OCI-LY7 (cell line): Measurements from ENCODE around the gene FUBP3. TPM values are rescaled to one million over a fixed set of nuclear protein-coding genes. Genes with fewer than 3 reads are reported as not detected.
A peak's percentile ranks its signal among the peaks of the same experiment; 100 is the strongest.

Source experiments
- BruUV-seq: library from RNA; stranded (reverse); fragments of 400-500 nt; replicated peaks from 2 replicates; lab custom pipeline; 2021; lab: Mats Ljungman, UMichigan
- CTCF ChIA-PET: fragments of 300-600 bp; sonication (Branson Sonifier 250); formaldehyde crosslinking; loops from one replicate; lab custom pipeline; 2022; ENCODE audit warnings: antibody characterized with exemption; ENCODE audit not compliant: unreplicated experiment; lab: Charles Lee
- POLR2A ChIA-PET: fragments of 300-600 bp; sonication (Branson Sonifier 250); formaldehyde crosslinking; loops from one replicate; lab custom pipeline; 2022; ENCODE audit warnings: antibody characterized with exemption; lab: Charles Lee
- DNase-seq: peaks from one replicate; pipeline ENCODE4 v3.0.0-alpha.2; 2015; ENCODE audit warnings: low spot score
- H2AFZ ChIP-seq: fragments of 200-600 bp; sonication (generic), shearing (Covaris generic); 2 replicates; pipeline ENCODE4 v1.6.1; 2014; ENCODE audit warnings: mild to moderate bottlenecking, antibody characterized with exemption, low read length, moderate library complexity
- H3K27ac ChIP-seq: fragments of 200-600 bp; sonication (generic); 2 replicates; pipeline ENCODE4 v1.5.1; 2014; ENCODE audit warnings: mixed run types, low read depth, mild to moderate bottlenecking, moderate library complexity, low read length, inconsistent platforms; ENCODE audit not compliant: poor library complexity, severe bottlenecking
- H3K36me3 ChIP-seq: fragments of 200-600 bp; sonication (generic); 2 replicates; pipeline ENCODE4 v1.6.1; 2014; ENCODE audit warnings: mild to moderate bottlenecking, antibody characterized with exemption, low read length, moderate library complexity, mixed read lengths; ENCODE audit not compliant: insufficient read depth
- H3K4me1 ChIP-seq: fragments of 200-600 bp; sonication (generic); 2 replicates; pipeline ENCODE4 v1.5.1; 2014; ENCODE audit warnings: mild to moderate bottlenecking, low read length; ENCODE audit not compliant: insufficient read depth, poor library complexity, severe bottlenecking
- H3K4me2 ChIP-seq: fragments of 200-600 bp; sonication (generic); 2 replicates; pipeline ENCODE4 v1.6.1; 2014; ENCODE audit warnings: mild to moderate bottlenecking, low read length
- H3K4me3 ChIP-seq: fragments of 200-600 bp; sonication (generic); 2 replicates; pipeline ENCODE4 v1.5.1; 2014; ENCODE audit warnings: mild to moderate bottlenecking, low read depth, low read length; ENCODE audit not compliant: poor library complexity, severe bottlenecking
- H3K79me2 ChIP-seq: fragments of 200-600 bp; sonication (generic); 2 replicates; pipeline ENCODE4 v1.6.1; 2016; ENCODE audit warnings: low read depth, mild to moderate bottlenecking, low read length, moderate library complexity, mixed read lengths; ENCODE audit not compliant: insufficient read depth
- H3K9me2 ChIP-seq: fragments of 200-600 bp; sonication (generic); 2 replicates; pipeline ENCODE4 v1.6.1; 2016; ENCODE audit warnings: mild to moderate bottlenecking, low read length, mixed read lengths; ENCODE audit not compliant: insufficient read depth
- H3K9me3 ChIP-seq: fragments of 200-600 bp; sonication (generic); 2 replicates; pipeline ENCODE4 v1.6.1; 2014; ENCODE audit warnings: mild to moderate bottlenecking, mixed run types, low read length, mixed read lengths
- H4K20me1 ChIP-seq: fragments of 200-600 bp; sonication (generic); 2 replicates; pipeline ENCODE4 v1.6.1; 2014; ENCODE audit warnings: mild to moderate bottlenecking, antibody characterized with exemption, low read length, moderate library complexity, mixed read lengths; ENCODE audit not compliant: insufficient read depth
- EZH2phosphoT487 ChIP-seq: fragments of 200-600 bp; sonication (generic); IDR thresholded peaks from 2 replicates; pipeline ENCODE4 v1.6.1; 2018; ENCODE audit warnings: low read depth, borderline replicate concordance, mild to moderate bottlenecking, mixed run types, antibody characterized with exemption, low read length, moderate library complexity, mixed read lengths
- intact Hi-C: fragments of 100-400 bp; cut with micrococcal nuclease; formaldehyde crosslinking; loops from one replicate; pipeline ENCODE4 v1.10.0; 2022; ENCODE audit not compliant: unreplicated experiment
- total RNA-seq, 2 experiments: library from RNA; depleted of rRNA in 1 of 2; stranded (reverse); fragments of >200 nt in 1 of 2; shearing (Covaris generic) in 1 of 2; gene quantifications; 2 replicates each; pipeline ENCODE4 v1.2.3, GENCODE V29; 2014 to 2022
- TF ChIP-seq, protein P1 (sequence below): fragments of 200-600 bp; sonication (generic); conservative IDR thresholded peaks from 2 replicates; pipeline ENCODE4 v1.5.1; 2014; ENCODE audit warnings: mild to moderate bottlenecking, antibody characterized with exemption, low read length, moderate library complexity, mixed read lengths

Gene FUBP3
- total RNA-seq, 2 experiments from 2014 or later = 62.3 to 78.3 TPM

DNA sequence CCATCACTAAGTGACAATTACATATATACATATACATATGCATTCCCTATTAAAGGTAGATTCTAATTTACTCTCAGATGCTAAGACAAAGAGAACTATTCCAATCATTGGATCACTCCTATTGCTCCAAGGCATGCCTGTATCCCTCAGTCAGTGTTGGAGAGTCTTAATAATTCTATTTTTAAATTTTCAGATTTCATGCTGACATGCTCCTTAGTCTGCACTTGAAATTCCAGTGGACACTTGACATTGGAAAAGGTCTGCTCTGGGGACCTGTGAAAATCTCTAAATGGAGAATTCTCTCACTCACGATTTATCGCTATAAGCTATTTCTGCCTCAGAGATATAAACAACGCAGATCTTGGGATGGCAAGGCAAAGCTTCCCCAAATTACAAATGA is 3.9 kb upstream of the FUBP3 start:
- no peak for DNase-seq
- peaks cover 12% of the 10 kb centered on the region for H3K4me1 ChIP-seq
- H3K27ac ChIP-seq = no peak overlapping the region
- H3K9me3 ChIP-seq = no peaks in the 10 kb centered on the region
- no peak overlapping the region for H3K4me3 ChIP-seq
- H4K20me1 ChIP-seq = peaks cover 6% of the 10 kb centered on the region; the same call in 1 of the 2 replicates
- no peak for TF ChIP-seq EZH2phosphoT487
- TF ChIP-seq, protein P1, sequence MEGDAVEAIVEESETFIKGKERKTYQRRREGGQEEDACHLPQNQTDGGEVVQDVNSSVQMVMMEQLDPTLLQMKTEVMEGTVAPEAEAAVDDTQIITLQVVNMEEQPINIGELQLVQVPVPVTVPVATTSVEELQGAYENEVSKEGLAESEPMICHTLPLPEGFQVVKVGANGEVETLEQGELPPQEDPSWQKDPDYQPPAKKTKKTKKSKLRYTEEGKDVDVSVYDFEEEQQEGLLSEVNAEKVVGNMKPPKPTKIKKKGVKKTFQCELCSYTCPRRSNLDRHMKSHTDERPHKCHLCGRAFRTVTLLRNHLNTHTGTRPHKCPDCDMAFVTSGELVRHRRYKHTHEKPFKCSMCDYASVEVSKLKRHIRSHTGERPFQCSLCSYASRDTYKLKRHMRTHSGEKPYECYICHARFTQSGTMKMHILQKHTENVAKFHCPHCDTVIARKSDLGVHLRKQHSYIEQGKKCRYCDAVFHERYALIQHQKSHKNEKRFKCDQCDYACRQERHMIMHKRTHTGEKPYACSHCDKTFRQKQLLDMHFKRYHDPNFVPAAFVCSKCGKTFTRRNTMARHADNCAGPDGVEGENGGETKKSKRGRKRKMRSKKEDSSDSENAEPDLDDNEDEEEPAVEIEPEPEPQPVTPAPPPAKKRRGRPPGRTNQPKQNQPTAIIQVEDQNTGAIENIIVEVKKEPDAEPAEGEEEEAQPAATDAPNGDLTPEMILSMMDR = no peak
- CTCF ChIA-PET = no interaction called here
- H2AFZ ChIP-seq = no peak overlapping the region
- BruUV-seq = no TSS peak
- H3K79me2 ChIP-seq = peaks cover 15% of the 10 kb centered on the region; the same call in 1 of the 2 replicates
- no peak overlapping the region for H3K4me2 ChIP-seq
- POLR2A ChIA-PET = no interaction called here
- intact Hi-C loops = no loop called here
- H3K36me3 ChIP-seq = no peaks in the 10 kb centered on the region
- H3K9me2 ChIP-seq = no peaks in the 10 kb centered on the region

DNA sequence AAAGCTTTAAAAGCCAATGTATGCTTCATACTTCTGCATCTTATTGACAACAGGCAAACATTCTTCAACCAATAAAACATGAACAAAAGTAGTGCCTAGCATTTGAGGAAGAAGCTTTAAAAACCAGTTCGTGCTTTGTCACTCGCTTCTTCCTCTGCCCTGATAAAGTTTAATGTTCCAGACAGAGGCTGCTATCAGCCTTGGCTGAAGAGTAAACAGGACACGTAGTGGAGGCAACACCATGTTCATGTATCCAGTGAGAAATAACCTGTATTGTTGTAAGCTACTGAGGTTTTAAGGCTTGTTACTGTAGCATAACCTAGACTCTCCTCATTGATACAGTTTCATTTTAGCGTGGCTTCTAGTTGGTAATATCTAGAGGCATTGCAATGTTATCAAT is 3.2 kb upstream of the FUBP3 start:
- Histone ChIP-seq H3K9me2 (no peaks in the 10 kb centered on the region), H3K4me3 (no peak overlapping the region), H3K79me2 (peaks cover 22% of the 10 kb centered on the region; the same call in 1 of the 2 replicates), H3K4me1 (peaks cover 19% of the 10 kb centered on the region), H4K20me1 (peaks cover 13% of the 10 kb centered on the region; the same call in 1 of the 2 replicates), H3K27ac (no peak overlapping the region), H3K36me3 (peaks cover 6% of the 10 kb centered on the region; the same call in 1 of the 2 replicates), H3K9me3 (no peaks in the 10 kb centered on the region), H3K4me2 (no peak overlapping the region), H2AFZ (no peak overlapping the region)
- intact Hi-C loops = no loop called here
- BruUV-seq = no TSS peak
- ChIA-PET POLR2A (no interaction called here), CTCF (no interaction called here)
- TF ChIP-seq, protein P1 = no peak
- no peak for TF ChIP-seq EZH2phosphoT487
- DNase-seq = no peak

DNA sequence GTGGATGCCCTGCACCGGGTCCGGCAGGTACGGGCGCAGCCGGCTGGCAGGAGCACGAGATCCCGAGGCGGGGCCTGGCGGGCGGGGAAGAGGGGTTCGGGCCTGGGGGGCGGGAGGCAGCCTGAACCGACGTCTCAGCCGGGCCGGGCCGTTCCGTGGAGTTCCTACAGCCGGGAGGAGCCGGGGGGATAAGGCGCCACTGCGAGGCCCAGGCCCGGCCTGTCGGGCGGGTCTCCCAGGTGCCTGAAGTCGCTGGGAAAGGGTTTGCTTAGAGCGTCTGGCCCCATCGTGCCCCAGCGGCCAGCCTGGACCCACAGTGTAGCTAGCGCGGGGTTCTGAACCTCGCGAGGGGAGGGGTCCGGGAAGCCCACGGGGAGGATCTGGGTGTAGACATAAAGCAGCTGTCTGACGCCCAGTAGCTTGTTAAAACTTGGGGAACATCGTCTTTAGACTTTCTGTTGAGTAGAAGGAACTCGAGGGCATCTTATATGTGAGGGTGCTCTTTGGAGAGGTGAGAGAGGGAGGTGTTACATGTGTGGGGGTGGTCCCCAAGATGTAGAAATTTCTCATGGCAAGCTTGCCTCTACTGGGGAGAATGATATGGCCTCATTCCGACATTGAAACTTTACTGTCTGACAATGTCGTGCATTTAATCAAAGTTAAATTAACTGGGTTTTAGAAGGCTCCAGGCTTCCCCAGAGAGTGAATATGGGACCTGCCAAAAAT is 524 bp downstream of the FUBP3 start:
- peak; percentile 22 for DNase-seq
- Histone ChIP-seq H3K4me2 (peak overlapping the region; percentile 98), H3K36me3 (peaks cover 19% of the 10 kb centered on the region; the same call in 1 of the 2 replicates), H2AFZ (peak overlapping the region; percentile 86), H3K4me3 (peak overlapping the region; percentile 96), H3K9me2 (no peaks in the 10 kb centered on the region), H3K79me2 (peaks cover 41% of the 10 kb centered on the region), H3K4me1 (peaks cover 22% of the 10 kb centered on the region), H3K9me3 (no peaks in the 10 kb centered on the region), H3K27ac (peak overlapping the region; percentile 31), H4K20me1 (peaks cover 15% of the 10 kb centered on the region; the same call in 1 of the 2 replicates)
- intact Hi-C loops = no loop called here
- CTCF ChIA-PET = interaction anchor here (0.6 kb wide), 1 partner anchor 312 kb away, joined by 24 read pairs; no protein-coding TSS in a partner anchor
- POLR2A ChIA-PET = interaction anchor here (0.7 kb wide), 1 partner anchor 221 kb away, joined by 3 read pairs; no protein-coding TSS in a partner anchor
- TF ChIP-seq, protein P1 = no peak
- no peak for TF ChIP-seq EZH2phosphoT487
- BruUV-seq = no TSS peak
